Right lobe of liver (tissue), 6 donors: ENCODE measurements around the gene ST3GAL5. TPM values are rescaled to one million over a fixed set of nuclear protein-coding genes. Genes with fewer than 3 reads are reported as not detected.

Experiments
- ATAC-seq, 4 donors: fragments of 200-7000 bp; cut with Tn5 transposase; one replicate each; pipeline ENCODE4 v1.9.1; 2020; ENCODE audit warnings: mild to moderate bottlenecking in 4 of 4, moderate library complexity in 4 of 4
- DNase-seq, 3 donors: peaks; one replicate each; pipeline ENCODE4 v3.0.0-alpha.2; 2020
- H3K27ac ChIP-seq, 3 donors: fragments of 200-600 bp; one replicate each; pipeline ENCODE4 v1.8.0; 2022
- H3K27me3 ChIP-seq, 2 donors: fragments of 200-600 bp; one replicate each; pipeline ENCODE4 v1.8.0; 2022
- H3K36me3 ChIP-seq, 4 donors: fragments of 200-600 bp; sonication (generic) in 1 of 4; one replicate each; pipeline versions ENCODE4 v1.5.1 to v1.8.0; 2017 to 2022; ENCODE audit warnings: control low read depth in 1 of 4
- H3K4me1 ChIP-seq, 4 donors: fragments of 200-600 bp; sonication (generic) in 1 of 4; one replicate each; pipeline versions ENCODE4 v1.5.1 to v1.8.0; 2017 to 2022; ENCODE audit warnings: control low read depth in 1 of 4
- H3K4me3 ChIP-seq, 3 donors: fragments of 200-600 bp; one replicate each; pipeline ENCODE4 v1.8.0; 2022
- H3K9me3 ChIP-seq, 4 donors: fragments of 200-600 bp; sonication (generic) in 1 of 4; one replicate each; pipeline versions ENCODE4 v1.5.1 to v1.8.0; 2017 to 2022; ENCODE audit warnings: control low read depth in 1 of 4
- CTCF ChIP-seq, 4 donors: fragments of 200-600 bp in 3 of 4; fragments of 450-650 bp in 1 of 4; IDR thresholded peaks; one replicate each; pipeline versions ENCODE4 v1.5.1 to v1.8.0; 2016 to 2022; ENCODE audit warnings: antibody characterized with exemption in 4 of 4, mild to moderate bottlenecking in 2 of 4
- POLR2A ChIP-seq: fragments of 450-650 bp; IDR thresholded peaks from one replicate; pipeline ENCODE4 v1.6.1; 2017; ENCODE audit warnings: antibody characterized with exemption, mild to moderate bottlenecking
- WGBS: methylation state at CpG from one replicate; pipeline ENCODE4 v1.1.6; 2018; ENCODE audit warnings: low coverage, low lambda C conversion rate; ENCODE audit not compliant: insufficient coverage; ENCODE audit errors: missing lambda C conversion rate; 5-methylcytosine and 5-hydroxymethylcytosine counted together
- intact Hi-C, 2 donors: fragments of 100-400 bp; cut with DNase I; formaldehyde crosslinking; loops; one replicate each; pipeline versions ENCODE4 v1.11.2 to v1.14.1; 2022
- long read RNA-seq: library from polyadenylated mRNA; unstranded; transcript quantifications from one replicate; pipeline ENCODE4 v2.0.0, GENCODE V29; 2019
- total RNA-seq, 6 experiments: library from RNA; depleted of rRNA in 2 of 6; stranded (reverse); fragments of >200 nt in 2 of 6; fragmentation: NEBNext Ultra II Directional in 3 of 6; extraction: Animal tissue kit (Norgen Biotek cat#: 25700) in 3 of 6; gene quantifications; one replicate each; pipeline versions ENCODE4 v1.1.0 to v1.2.4, GENCODE V29; 2016 to 2023
- donor health status: DM: no; HTN: yes; CAD: no.
- donor health status: DM: no; HTN: no; CAD: no.
- donor health status: DM: no; HTN: no; CAD: no.
- donor health status: DM: no; HTN: yes; CAD: no.
- donor health status: DM: no; HTN: yes; CAD: no.

The ST3GAL5 gene
- total RNA-seq = 10 to 100 TPM in 4 of 6 experiments, 1 to 10 TPM in 2; 8.6 to 22.2 (median 10.9) TPM
- long read RNA-seq, partial matches to known transcripts = 0 of 1 reads
- long read RNA-seq, other reads (novel, unspliced or antisense) = 1 of 1 reads

GRCh38 chr2:85888684-85889626 is at the start of gene ST3GAL5:
Gene ST3GAL5, minus strand, starts transcription at chr2:85888990. Its CDS starts 85 bp downstream, at chr2:85888905.
- peak within 1 kb of the TSS; percentile 66 to 84 (median 66) for H3K4me3 ChIP-seq
- peak; percentile 77 to 85 (median 81) for ATAC-seq
- 0% methylated on average over 22 of the region's 94 CpGs for WGBS
- peaks cover 0 to 29% (median 2%) of the 10 kb centered on the region in 4 donors for H3K4me1 ChIP-seq
- H3K27me3 ChIP-seq = no peaks in the 10 kb centered on the region
- no peaks in the 10 kb centered on the region for H3K9me3 ChIP-seq
- TF ChIP-seq CTCF (IDR thresholded peaks at IDR 0.05) = peak; percentile 51 to 66 (median 56)
- TF ChIP-seq POLR2A = peak; percentile 53
- DNase-seq = peak; percentile 94 to 95 (median 94)
- no peaks in the 10 kb centered on the region for H3K36me3 ChIP-seq
- intact Hi-C loops = loop anchor here (2.0 to 10.0 kb wide), 3 partner anchors 48 to 146 kb away; no protein-coding TSS in a partner anchor
- peak within 1 kb of the TSS; percentile 82 to 93 (median 85) for H3K27ac ChIP-seq

GRCh38 chr2:85938456-85938855 is 49.7 kb upstream of the ST3GAL5 start:
- Histone ChIP-seq H3K4me3 (no peak overlapping the region), H3K4me1 (peaks cover 0 to 44% (median 14%) of the 10 kb centered on the region in 4 donors), H3K9me3 (no peaks in the 10 kb centered on the region), H3K36me3 (no peaks in the 10 kb centered on the region), H3K27me3 (no peaks in the 10 kb centered on the region), H3K27ac (no peak overlapping the region)
- intact Hi-C loops = no loop called here
- TF ChIP-seq POLR2A (no peak), CTCF (IDR thresholded peaks at IDR 0.05) (no peak)
- 50% methylated on average over 2 of the region's 2 CpGs for WGBS
- ATAC-seq (no peak), DNase-seq (no peak)

- peak; percentile 53 to 76 (median 72) for ATAC-seq
- Histone ChIP-seq H3K27ac (peak overlapping the region; percentile 52 to 90 (median 79)), H3K36me3 (no peaks in the 10 kb centered on the region), H3K4me1 (peaks cover 0 to 44% (median 14%) of the 10 kb centered on the region in 4 donors), H3K27me3 (no peaks in the 10 kb centered on the region), H3K9me3 (no peaks in the 10 kb centered on the region), H3K4me3 (peak overlapping the region in 2 of 3 donors; percentile 25 to 36)
- WGBS = 32% methylated on average over 5 of the region's 5 CpGs
- intact Hi-C loops = loop anchor here in 1 of 2 donors (2.0 kb wide), 1 partner anchor 48 kb away; the partner anchor contains the start of gene ST3GAL5
- TF ChIP-seq CTCF (IDR thresholded peaks at IDR 0.05) (no peak), POLR2A (no peak)
- DNase-seq = peak in 2 of 3 donors; percentile 49 to 80
Measured at GRCh38 chr2:85937069-85937439, 48.3 kb upstream of the ST3GAL5 start.

- 36% methylated on average over 14 of the region's 22 CpGs for WGBS
- TF ChIP-seq CTCF (IDR thresholded peaks at IDR 0.05) (no peak), POLR2A (peak; percentile 48)
- Histone ChIP-seq H3K36me3 (no peaks in the 10 kb centered on the region), H3K9me3 (no peaks in the 10 kb centered on the region), H3K27ac (peak overlapping the region; percentile 64 to 90 (median 79)), H3K27me3 (no peaks in the 10 kb centered on the region), H3K4me1 (peaks cover 0 to 44% (median 14%) of the 10 kb centered on the region in 4 donors), H3K4me3 (peak overlapping the region in 2 of 3 donors; percentile 25 to 36)
- peak; percentile 82 to 90 (median 86) for ATAC-seq
- intact Hi-C loops = loop anchor here in 1 of 2 donors (2.0 kb wide), 1 partner anchor 48 kb away; the partner anchor contains the start of gene ST3GAL5
- DNase-seq = peak; percentile 87 to 93 (median 91)
Measured at GRCh38 chr2:85936421-85937068, 47.8 kb upstream of the ST3GAL5 start.
